Endothelial cell of umbilical vein (primary cell): ENCODE results near the gene PDE10A. TPM values are rescaled to one million over a fixed set of nuclear protein-coding genes. Genes with fewer than 3 reads are reported as not detected.

Experiments used
- BruUV-seq: library from RNA; stranded (reverse); fragments of 400-500 nt; replicated peaks from 2 replicates; lab custom pipeline; 2021; lab: Mats Ljungman, UMichigan
- CTCF ChIA-PET: fragments of 300-600, 350-600 bp; sonication (Branson Sonifier 250); formaldehyde crosslinking; loops from one replicate; lab custom pipeline; 2021; ENCODE audit warnings: antibody characterized with exemption, inconsistent platforms; lab: Charles Lee
- POLR2A ChIA-PET: fragments of 300-600, 350-600 bp; sonication (Branson Sonifier 250); formaldehyde crosslinking; loops from one replicate; lab custom pipeline; 2021; ENCODE audit warnings: antibody characterized with exemption, inconsistent platforms; lab: Charles Lee
- DNase-seq: peaks from one replicate; pipeline ENCODE4 v3.0.0-alpha.2; 2011; ENCODE audit warnings: low read depth, low spot score
- FAIRE-seq: peaks from 2 replicates; lab custom pipeline; 2011; peaks lifted over from hg19 to GRCh38; lab: Jason Lieb, UNC
- H2AFZ ChIP-seq: 2 replicates; pipeline ENCODE4 v1.6.0; 2012; ENCODE audit warnings: low read depth, low read length, control low read depth, inconsistent platforms
- H3K27ac ChIP-seq: 2 replicates; pipeline ENCODE4 v1.5.1; 2011; ENCODE audit warnings: low read depth, mild to moderate bottlenecking, control low read depth, low read length, moderate library complexity; ENCODE audit not compliant: insufficient read depth
- H3K27me3 ChIP-seq, 2 experiments: 2 replicates each; pipeline versions ENCODE4 v1.6.0 to v1.6.1; 2011; ENCODE audit warnings: low read length in 2 of 2, mixed read lengths in 1 of 2; ENCODE audit not compliant: control insufficient read depth in 2 of 2, insufficient read depth in 2 of 2
- H3K36me3 ChIP-seq, 2 experiments: 2 replicates in 1 of 2; 3 replicates in 1 of 2; pipeline ENCODE4 v1.5.1; 2011; ENCODE audit warnings: low read length in 2 of 2, mild to moderate bottlenecking in 1 of 2, moderate library complexity in 1 of 2; ENCODE audit not compliant: control insufficient read depth in 2 of 2, insufficient read depth in 2 of 2; ENCODE audit errors: extremely low read depth in 1 of 2
- H3K4me1 ChIP-seq: 3 replicates; pipeline ENCODE4 v1.5.1; 2011; ENCODE audit warnings: mild to moderate bottlenecking, low read length; ENCODE audit not compliant: control insufficient read depth, insufficient read depth; ENCODE audit errors: extremely low read depth
- H3K4me2 ChIP-seq: 2 replicates; pipeline ENCODE4 v1.6.1; 2011; ENCODE audit warnings: low read length, control low read depth, mixed read lengths; ENCODE audit not compliant: insufficient read depth
- H3K4me3 ChIP-seq, 3 experiments: fragments of 200-600 bp in 1 of 3; sonication (generic), shearing (Covaris generic) in 1 of 3; replicated peaks in 1 of 3; 2 replicates each; pipeline ENCODE4 v1.5.1; 2011 to 2016; ENCODE audit warnings: control low read depth in 3 of 3, low read length in 3 of 3, mild to moderate bottlenecking in 2 of 3, inconsistent platforms in 1 of 3, low read depth in 1 of 3, moderate library complexity in 1 of 3; ENCODE audit not compliant: insufficient read depth in 1 of 3
- H3K79me2 ChIP-seq: 2 replicates; pipeline ENCODE4 v1.6.0; 2012; ENCODE audit warnings: low read length, inconsistent platforms; ENCODE audit not compliant: control insufficient read depth, insufficient read depth
- H3K9ac ChIP-seq: replicated peaks from 2 replicates; pipeline ENCODE3; 2011; ENCODE audit warnings: low read length, control low read depth; ENCODE audit not compliant: insufficient read depth; ENCODE audit errors: extremely low read depth
- H3K9me1 ChIP-seq: replicated peaks from 3 replicates; pipeline ENCODE4 v1.6.0; 2011; ENCODE audit warnings: mild to moderate bottlenecking, low read length; ENCODE audit not compliant: control insufficient read depth, insufficient read depth; ENCODE audit errors: extremely low read depth
- H3K9me3 ChIP-seq: replicated peaks from 2 replicates; pipeline ENCODE4 v1.5.1; 2012; ENCODE audit warnings: low read length, inconsistent platforms; ENCODE audit not compliant: control insufficient read depth, insufficient read depth
- H4K20me1 ChIP-seq: replicated peaks from 2 replicates; pipeline ENCODE3; 2011; ENCODE audit warnings: mild to moderate bottlenecking, low read length; ENCODE audit not compliant: control insufficient read depth, insufficient read depth; ENCODE audit errors: extremely low read depth
- CTCF ChIP-seq, 2 donors: IDR thresholded peaks; 1 replicate in 1 of 2; 2 replicates in 1 of 2; pipeline ENCODE4 v1.5.1; 2011; ENCODE audit warnings: low read length in 2 of 2, mild to moderate bottlenecking in 2 of 2, moderate library complexity in 2 of 2, control low read depth in 1 of 2, inconsistent platforms in 1 of 2, low read depth in 1 of 2; ENCODE audit not compliant: insufficient read depth in 1 of 2; ENCODE audit errors: extremely low read depth in 1 of 2
- EZH2 ChIP-seq: IDR thresholded peaks from 2 replicates; pipeline ENCODE4 v1.6.1; 2012; ENCODE audit warnings: borderline replicate concordance, low read depth, mild to moderate bottlenecking, moderate library complexity, low read length, inconsistent platforms; ENCODE audit not compliant: severe bottlenecking
- FOS ChIP-seq: IDR thresholded peaks from 2 replicates; pipeline ENCODE4 v1.6.1; 2011; ENCODE audit warnings: mild to moderate bottlenecking, low read length, moderate library complexity, borderline replicate concordance; ENCODE audit not compliant: insufficient read depth
- GATA2 ChIP-seq: IDR thresholded peaks from 2 replicates; pipeline ENCODE4 v1.7.0; 2011; ENCODE audit warnings: low read depth, mild to moderate bottlenecking, moderate library complexity, mixed read lengths, low read length; ENCODE audit not compliant: insufficient read length, insufficient read depth
- JUN ChIP-seq: IDR thresholded peaks from 2 replicates; pipeline ENCODE4 v1.6.1; 2011; ENCODE audit warnings: borderline replicate concordance, low read depth; ENCODE audit not compliant: insufficient read length, insufficient read depth
- MAX ChIP-seq: IDR thresholded peaks from 2 replicates; pipeline ENCODE4 v1.6.1; 2011; ENCODE audit not compliant: insufficient read depth, insufficient read length
- MYC ChIP-seq: IDR thresholded peaks from one replicate; pipeline ENCODE4 v1.6.1; 2011; ENCODE audit warnings: mild to moderate bottlenecking, low read depth, low read length
- POLR2A ChIP-seq: IDR thresholded peaks from 2 replicates; pipeline ENCODE4 v1.6.1; 2012; ENCODE audit warnings: low read depth, mild to moderate bottlenecking, control low read depth, low read length
- POLR2AphosphoS5 ChIP-seq: IDR thresholded peaks from 2 replicates; pipeline ENCODE4 v1.6.1; 2012; ENCODE audit warnings: low read depth, mild to moderate bottlenecking, control low read depth, low read length, moderate library complexity; ENCODE audit not compliant: insufficient read depth
- dilution Hi-C: fragments of 300-500 bp; cut with MboI; formaldehyde crosslinking; loops from one replicate; pipeline ENCODE4 v1.15.0; 2019; ENCODE audit warnings: low sequenced_read_pairs; ENCODE audit not compliant: extremely low pct_ligation_motif_present
- intact Hi-C: fragments of 100-400 bp; cut with micrococcal nuclease; formaldehyde crosslinking; loops from one replicate; pipeline ENCODE4 v1.10.0; 2022
- polyA plus RNA-seq, 4 experiments: library from polyadenylated mRNA; depleted of rRNA in 3 of 4; stranded (reverse) in 3 of 4; unstranded in 1 of 4; fragments of >200 nt; gene quantifications; 2 replicates each; pipeline versions ENCODE4 v1.2.1 to v1.2.3, GENCODE V29; 2011 to 2012; ENCODE audit warnings: missing spikeins in 1 of 4
- total RNA-seq: library from RNA; stranded (reverse); gene quantifications from 2 replicates; pipeline ENCODE4 v1.2.3, GENCODE V29; 2021

Gene PDE10A
- total and polyA plus RNA-seq, 2 donors (not counting 3 experiments of a cell fraction or from before 2014, with no cell fraction given) = 0.86 to 2.9 TPM

GRCh38 chr6:165497472-165497871 lies 165.6 kb downstream of the PDE10A start:
- CTCF ChIA-PET = interaction anchor here (0.7 kb wide), 1 partner anchor 15 kb away, joined by 3 read pairs; no protein-coding TSS in a partner anchor
- BruUV-seq = no TSS peak
- POLR2A ChIA-PET = no interaction called here
- no peaks in the 10 kb centered on the region for H4K20me1 ChIP-seq
- H3K79me2 ChIP-seq = no peaks in the 10 kb centered on the region
- no peak for TF ChIP-seq POLR2A
- no peak for TF ChIP-seq CTCF (IDR thresholded peaks at IDR 0.05; ENCODE audit: extremely low read depth in 1 of 2, insufficient read depth in 1 of 2, low read depth in 1 of 2, low read length in 2 of 2)
- no peak for TF ChIP-seq FOS
- no peak for TF ChIP-seq GATA2
- TF ChIP-seq POLR2AphosphoS5 = no peak
- no peak for TF ChIP-seq JUN
- no peak for TF ChIP-seq MYC
- TF ChIP-seq MAX = no peak
- no peak for TF ChIP-seq EZH2
- H3K4me3 ChIP-seq = no peak overlapping the region
- H3K36me3 ChIP-seq = no peaks in the 10 kb centered on the region
- H3K4me2 ChIP-seq = no peak overlapping the region
- H3K4me1 ChIP-seq = no peaks in the 10 kb centered on the region
- dilution Hi-C loops = no loop called here
- no peak overlapping the region for H3K9ac ChIP-seq
- H3K9me3 ChIP-seq = no peaks in the 10 kb centered on the region
- no peaks in the 10 kb centered on the region for H3K27me3 ChIP-seq
- FAIRE-seq = no peak
- no peak overlapping the region for H3K27ac ChIP-seq
- intact Hi-C loops = no loop called here
- no peak for DNase-seq
- no peaks in the 10 kb centered on the region for H3K9me1 ChIP-seq
- no peak overlapping the region for H2AFZ ChIP-seq
